HCT116 (cell line): ENCODE results near the gene MEP1B. TPM values are rescaled to one million over a fixed set of nuclear protein-coding genes. Genes with fewer than 3 reads are reported as not detected.

Source experiments
- ATAC-seq: fragments of 200-7000 bp; cut with Tn5 transposase; 2 replicates; pipeline ENCODE4 v1.9.1; 2020; ENCODE audit warnings: mild to moderate bottlenecking, moderate library complexity
- BruUV-seq: library from RNA; stranded (reverse); fragments of 400-500 nt; replicated peaks from 2 replicates; lab custom pipeline; 2021; lab: Mats Ljungman, UMichigan
- CTCF ChIA-PET: fragments of 300-600 bp; sonication (Branson Sonifier 250); formaldehyde crosslinking; loops from one replicate; lab custom pipeline; 2021; ENCODE audit warnings: antibody characterized with exemption; lab: Charles Lee
- POLR2A ChIA-PET: fragments of 300-600, 350-600 bp; sonication (Branson Sonifier 250); formaldehyde crosslinking; loops from one replicate; lab custom pipeline; 2021; ENCODE audit warnings: antibody characterized with exemption; lab: Charles Lee
- RAD21 ChIA-PET, 2 experiments: fragments of 300-600 bp; sonication (Branson Sonifier 250); formaldehyde crosslinking; loops; one replicate each; lab custom pipeline; 2023; ENCODE audit warnings: low total read pairs in 2 of 2; ENCODE audit not compliant: uncharacterized antibody in 2 of 2, unreplicated experiment in 2 of 2, low non-redundant PET in 1 of 2; lab: Charles Lee
- DNase-seq: peaks from one replicate; pipeline ENCODE4 v3.0.0-alpha.2; 2010; ENCODE audit warnings: low read depth, low spot score
- H2AFZ ChIP-seq: fragments of 200-600 bp; shearing (Covaris generic), sonication (generic); 2 replicates; pipeline ENCODE4 v1.6.1; 2017; ENCODE audit warnings: low read depth, mixed run types, mixed read lengths, antibody characterized with exemption, low read length; ENCODE audit not compliant: poor library complexity, severe bottlenecking
- H3K27ac ChIP-seq: 2 replicates; pipeline ENCODE4 v1.5.1; 2012; ENCODE audit warnings: low read depth, low read length
- H3K27me3 ChIP-seq: fragments of 200-600 bp; sonication (generic); 2 replicates; pipeline ENCODE4 v1.6.1; 2016; ENCODE audit warnings: mixed run types, low read length, mixed read lengths; ENCODE audit not compliant: insufficient read depth
- H3K36me3 ChIP-seq, 2 experiments: fragments of 200-500 bp in 1 of 2; fragments of 200-600 bp in 1 of 2; sonication (Bioruptor generic) in 1 of 2; sonication (generic) in 1 of 2; 2 replicates each; pipeline versions ENCODE4 v1.5.1 to v1.6.1; 2014 to 2016; ENCODE audit warnings: low read length in 2 of 2, inconsistent platforms in 1 of 2, mixed read lengths in 1 of 2, mixed run types in 1 of 2; ENCODE audit not compliant: insufficient read depth in 2 of 2, control insufficient read depth in 1 of 2
- H3K4me1 ChIP-seq, 2 experiments: fragments of 200-600 bp in 1 of 2; sonication (generic) in 1 of 2; 2 replicates each; pipeline versions ENCODE4 v1.5.1 to v1.6.1; 2012 to 2017; ENCODE audit warnings: low read length in 2 of 2, inconsistent platforms in 1 of 2, mild to moderate bottlenecking in 1 of 2, mixed read lengths in 1 of 2, mixed run types in 1 of 2, moderate library complexity in 1 of 2; ENCODE audit not compliant: insufficient read depth in 2 of 2, control insufficient read depth in 1 of 2
- H3K4me2 ChIP-seq: fragments of 200-600 bp; sonication (generic); 2 replicates; pipeline ENCODE4 v1.6.1; 2017; ENCODE audit warnings: mixed run types, low read length, mixed read lengths
- H3K4me3 ChIP-seq, 2 experiments: fragments of 200-600 bp in 1 of 2; sonication (generic) in 1 of 2; replicated peaks in 1 of 2; 2 replicates each; pipeline ENCODE4 v1.5.1; 2011 to 2016; ENCODE audit warnings: low read length in 2 of 2, control low read depth in 1 of 2, low read depth in 1 of 2, mild to moderate bottlenecking in 1 of 2, mixed read lengths in 1 of 2, mixed run types in 1 of 2
- H3K79me2 ChIP-seq: fragments of 200-600 bp; sonication (generic); 2 replicates; pipeline ENCODE4 v1.6.1; 2017; ENCODE audit warnings: mild to moderate bottlenecking, mixed run types, low read length, moderate library complexity, mixed read lengths; ENCODE audit not compliant: insufficient read depth
- H3K9ac ChIP-seq: fragments of 200-600 bp; sonication (generic); 2 replicates; pipeline ENCODE4 v1.6.1; 2016; ENCODE audit warnings: low read length, mixed read lengths
- H3K9me2 ChIP-seq: fragments of 200-600 bp; sonication (generic), shearing (Covaris generic); 2 replicates; pipeline ENCODE4 v1.6.1; 2017; ENCODE audit warnings: mixed run types, mild to moderate bottlenecking, moderate library complexity; ENCODE audit not compliant: insufficient read depth
- H3K9me3 ChIP-seq, 2 experiments: fragments of 200-500 bp in 1 of 2; fragments of 200-600 bp in 1 of 2; sonication (Bioruptor generic) in 1 of 2; sonication (generic) in 1 of 2; 2 replicates each; pipeline ENCODE4 v1.6.1; 2014 to 2017; ENCODE audit warnings: low read length in 2 of 2, mixed read lengths in 2 of 2, inconsistent platforms in 1 of 2, low read depth in 1 of 2, mild to moderate bottlenecking in 1 of 2, mixed run types in 1 of 2, moderate library complexity in 1 of 2; ENCODE audit not compliant: control insufficient read depth in 1 of 2, insufficient read depth in 1 of 2
- H4K20me1 ChIP-seq: fragments of 200-600 bp; sonication (generic), shearing (Covaris generic); 2 replicates; pipeline ENCODE4 v1.6.1; 2017; ENCODE audit warnings: mixed run types, mild to moderate bottlenecking, moderate library complexity; ENCODE audit not compliant: insufficient read depth
- CBX3 ChIP-seq: IDR thresholded peaks from 2 replicates; pipeline ENCODE4 v1.6.1; 2012; ENCODE audit warnings: low read depth
- CEBPB ChIP-seq: IDR thresholded peaks from 2 replicates; pipeline ENCODE4 v1.6.1; 2012; ENCODE audit warnings: low read depth
- ELF1 ChIP-seq: IDR thresholded peaks from 2 replicates; pipeline ENCODE4 v1.6.1; 2012; ENCODE audit warnings: low read depth, borderline replicate concordance
- EZH2 ChIP-seq: fragments of 200-600 bp; sonication (generic); IDR thresholded peaks from 2 replicates; pipeline ENCODE4 v1.6.1; 2017; ENCODE audit warnings: antibody characterized with exemption, mixed run types
- EZH2phosphoT487 ChIP-seq: fragments of 200-600 bp; IDR thresholded peaks from 2 replicates; pipeline ENCODE4 v1.6.1; 2018; ENCODE audit warnings: antibody characterized with exemption, borderline replicate concordance
- JUND ChIP-seq: IDR thresholded peaks from 2 replicates; pipeline ENCODE4 v1.6.1; 2012
- POLR2A ChIP-seq: IDR thresholded peaks from 2 replicates; pipeline ENCODE4 v1.7.0; 2011; ENCODE audit warnings: borderline replicate concordance; ENCODE audit not compliant: insufficient read depth, insufficient read length; ENCODE audit errors: extremely low read depth
- RAD21 ChIP-seq: IDR thresholded peaks from 2 replicates; pipeline ENCODE4 v1.6.1; 2012; ENCODE audit warnings: low read depth, mild to moderate bottlenecking
- SIN3A ChIP-seq: IDR thresholded peaks from 2 replicates; pipeline ENCODE4 v1.6.1; 2012; ENCODE audit warnings: low read depth
- SRF ChIP-seq: IDR thresholded peaks from 2 replicates; pipeline ENCODE4 v1.6.1; 2012; ENCODE audit warnings: low read depth
- TCF7L2 ChIP-seq: IDR thresholded peaks from 2 replicates; pipeline ENCODE4 v1.7.0; 2011; ENCODE audit warnings: borderline replicate concordance, inconsistent platforms; ENCODE audit not compliant: insufficient read depth, insufficient read length; ENCODE audit errors: extremely low read depth
- YY1 ChIP-seq: IDR thresholded peaks from 2 replicates; pipeline ENCODE4 v1.6.1; 2011; ENCODE audit warnings: low read length, low read depth, moderate library complexity, mild to moderate bottlenecking; ENCODE audit not compliant: insufficient replicate concordance; ENCODE audit errors: extremely low read depth
- ZFX ChIP-seq: fragments of 450-650 bp; IDR thresholded peaks from 2 replicates; pipeline ENCODE4 v1.6.1; 2017
- intact Hi-C: fragments of 100-400 bp; cut with micrococcal nuclease; formaldehyde crosslinking; loops from 2 replicates; pipeline ENCODE4 v1.10.0; 2022
- total RNA-seq: library from RNA; stranded (reverse); gene quantifications from one replicate; pipeline ENCODE4 v1.2.1, GENCODE V29; 2021; ENCODE audit not compliant: unreplicated experiment
- TF ChIP-seq, protein P1 (sequence below), 3 experiments: fragments of 200-600 bp in 1 of 3; sonication (generic) in 1 of 3; IDR thresholded peaks in 2 of 3; conservative IDR thresholded peaks in 1 of 3; 2 replicates each; pipeline ENCODE4 v1.5.1; 2012 to 2017; ENCODE audit warnings: low read depth in 2 of 3, low read length in 2 of 3, antibody characterized with exemption in 1 of 3, borderline replicate concordance in 1 of 3, control low read depth in 1 of 3, mild to moderate bottlenecking in 1 of 3, mixed read lengths in 1 of 3, mixed run types in 1 of 3, moderate library complexity in 1 of 3; ENCODE audit not compliant: insufficient read depth in 1 of 3
- TF ChIP-seq, protein P2 (sequence below): IDR thresholded peaks from 2 replicates; pipeline ENCODE4 v1.6.1; 2011; ENCODE audit warnings: mild to moderate bottlenecking, low read length, moderate library complexity; ENCODE audit not compliant: insufficient replicate concordance; ENCODE audit errors: extremely low read depth
- TF ChIP-seq, protein P3 (sequence below): IDR thresholded peaks from 2 replicates; pipeline ENCODE4 v1.6.1; 2012
- TF ChIP-seq, protein P4 (sequence below): IDR thresholded peaks from 2 replicates; pipeline ENCODE4 v1.6.1; 2012; ENCODE audit warnings: low read depth

Gene MEP1B
- total RNA-seq, 1 experiment from 2014 or later: not detected

DNA sequence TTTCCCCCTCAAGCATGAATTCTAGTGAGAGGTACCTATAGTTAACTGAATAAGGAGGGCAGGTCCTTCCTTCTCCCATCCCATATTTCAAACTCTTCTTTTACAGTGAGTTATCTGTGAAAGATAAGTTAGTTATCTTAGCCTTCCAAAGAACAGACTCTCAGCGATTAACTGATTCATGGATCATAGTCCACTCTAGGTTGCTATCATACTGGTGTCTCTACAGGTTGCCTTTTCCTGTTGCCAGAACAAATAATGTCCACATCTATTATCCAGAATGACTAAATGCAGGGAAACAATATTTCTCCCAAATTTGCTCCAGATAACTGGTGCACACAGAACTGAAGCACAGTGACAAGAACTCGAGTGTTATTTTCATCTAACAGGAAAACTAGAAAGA, 68.3 kb downstream of the MEP1B start:
- DNase-seq (no peak), ATAC-seq (no peak)
- Histone ChIP-seq H3K4me2 (no peak overlapping the region), H3K4me1 (no peaks in the 10 kb centered on the region), H3K36me3 (no peaks in the 10 kb centered on the region), H3K4me3 (no peak overlapping the region), H4K20me1 (no peaks in the 10 kb centered on the region), H3K79me2 (no peaks in the 10 kb centered on the region), H3K27me3 (0 out of 2 replicates have a peak, but pooled peaks cover 3% of the 10 kb centered on the region), H3K27ac (no peak overlapping the region), H2AFZ (no peak overlapping the region), H3K9me2 (no peaks in the 10 kb centered on the region), H3K9me3 (no peaks in the 10 kb centered on the region), H3K9ac (no peak overlapping the region)
- ChIA-PET POLR2A (no interaction called here), CTCF (interaction anchor here (1.2 kb wide), 1 partner anchor 14 kb away, joined by 4 read pairs; no protein-coding TSS in a partner anchor), RAD21 (no interaction called here)
- no TSS peak for BruUV-seq
- intact Hi-C loops: no loop called here
- TF ChIP-seq ELF1 (no peak), EZH2 (no peak), SRF (no peak), CBX3 (no peak), SIN3A (no peak), TCF7L2 (no peak), JUND (no peak), POLR2A (no peak), RAD21 (no peak), YY1 (no peak), ZFX (no peak), EZH2phosphoT487 (no peak), CEBPB (no peak)
- TF ChIP-seq, protein P1, sequence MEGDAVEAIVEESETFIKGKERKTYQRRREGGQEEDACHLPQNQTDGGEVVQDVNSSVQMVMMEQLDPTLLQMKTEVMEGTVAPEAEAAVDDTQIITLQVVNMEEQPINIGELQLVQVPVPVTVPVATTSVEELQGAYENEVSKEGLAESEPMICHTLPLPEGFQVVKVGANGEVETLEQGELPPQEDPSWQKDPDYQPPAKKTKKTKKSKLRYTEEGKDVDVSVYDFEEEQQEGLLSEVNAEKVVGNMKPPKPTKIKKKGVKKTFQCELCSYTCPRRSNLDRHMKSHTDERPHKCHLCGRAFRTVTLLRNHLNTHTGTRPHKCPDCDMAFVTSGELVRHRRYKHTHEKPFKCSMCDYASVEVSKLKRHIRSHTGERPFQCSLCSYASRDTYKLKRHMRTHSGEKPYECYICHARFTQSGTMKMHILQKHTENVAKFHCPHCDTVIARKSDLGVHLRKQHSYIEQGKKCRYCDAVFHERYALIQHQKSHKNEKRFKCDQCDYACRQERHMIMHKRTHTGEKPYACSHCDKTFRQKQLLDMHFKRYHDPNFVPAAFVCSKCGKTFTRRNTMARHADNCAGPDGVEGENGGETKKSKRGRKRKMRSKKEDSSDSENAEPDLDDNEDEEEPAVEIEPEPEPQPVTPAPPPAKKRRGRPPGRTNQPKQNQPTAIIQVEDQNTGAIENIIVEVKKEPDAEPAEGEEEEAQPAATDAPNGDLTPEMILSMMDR (IDR thresholded peaks at IDR 0.05 in 2 of 3, conservative IDR thresholded peaks at IDR 0.05 in 1 of 3; ENCODE audit: borderline replicate concordance in 1 of 3, insufficient read depth in 1 of 3, low read depth in 2 of 3, low read length in 2 of 3): no peak
- TF ChIP-seq, protein P2, sequence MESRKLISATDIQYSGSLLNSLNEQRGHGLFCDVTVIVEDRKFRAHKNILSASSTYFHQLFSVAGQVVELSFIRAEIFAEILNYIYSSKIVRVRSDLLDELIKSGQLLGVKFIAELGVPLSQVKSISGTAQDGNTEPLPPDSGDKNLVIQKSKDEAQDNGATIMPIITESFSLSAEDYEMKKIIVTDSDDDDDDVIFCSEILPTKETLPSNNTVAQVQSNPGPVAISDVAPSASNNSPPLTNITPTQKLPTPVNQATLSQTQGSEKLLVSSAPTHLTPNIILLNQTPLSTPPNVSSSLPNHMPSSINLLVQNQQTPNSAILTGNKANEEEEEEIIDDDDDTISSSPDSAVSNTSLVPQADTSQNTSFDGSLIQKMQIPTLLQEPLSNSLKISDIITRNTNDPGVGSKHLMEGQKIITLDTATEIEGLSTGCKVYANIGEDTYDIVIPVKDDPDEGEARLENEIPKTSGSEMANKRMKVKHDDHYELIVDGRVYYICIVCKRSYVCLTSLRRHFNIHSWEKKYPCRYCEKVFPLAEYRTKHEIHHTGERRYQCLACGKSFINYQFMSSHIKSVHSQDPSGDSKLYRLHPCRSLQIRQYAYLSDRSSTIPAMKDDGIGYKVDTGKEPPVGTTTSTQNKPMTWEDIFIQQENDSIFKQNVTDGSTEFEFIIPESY: no peak
- TF ChIP-seq, protein P3, sequence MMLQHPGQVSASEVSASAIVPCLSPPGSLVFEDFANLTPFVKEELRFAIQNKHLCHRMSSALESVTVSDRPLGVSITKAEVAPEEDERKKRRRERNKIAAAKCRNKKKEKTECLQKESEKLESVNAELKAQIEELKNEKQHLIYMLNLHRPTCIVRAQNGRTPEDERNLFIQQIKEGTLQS: no peak
- TF ChIP-seq, protein P4, sequence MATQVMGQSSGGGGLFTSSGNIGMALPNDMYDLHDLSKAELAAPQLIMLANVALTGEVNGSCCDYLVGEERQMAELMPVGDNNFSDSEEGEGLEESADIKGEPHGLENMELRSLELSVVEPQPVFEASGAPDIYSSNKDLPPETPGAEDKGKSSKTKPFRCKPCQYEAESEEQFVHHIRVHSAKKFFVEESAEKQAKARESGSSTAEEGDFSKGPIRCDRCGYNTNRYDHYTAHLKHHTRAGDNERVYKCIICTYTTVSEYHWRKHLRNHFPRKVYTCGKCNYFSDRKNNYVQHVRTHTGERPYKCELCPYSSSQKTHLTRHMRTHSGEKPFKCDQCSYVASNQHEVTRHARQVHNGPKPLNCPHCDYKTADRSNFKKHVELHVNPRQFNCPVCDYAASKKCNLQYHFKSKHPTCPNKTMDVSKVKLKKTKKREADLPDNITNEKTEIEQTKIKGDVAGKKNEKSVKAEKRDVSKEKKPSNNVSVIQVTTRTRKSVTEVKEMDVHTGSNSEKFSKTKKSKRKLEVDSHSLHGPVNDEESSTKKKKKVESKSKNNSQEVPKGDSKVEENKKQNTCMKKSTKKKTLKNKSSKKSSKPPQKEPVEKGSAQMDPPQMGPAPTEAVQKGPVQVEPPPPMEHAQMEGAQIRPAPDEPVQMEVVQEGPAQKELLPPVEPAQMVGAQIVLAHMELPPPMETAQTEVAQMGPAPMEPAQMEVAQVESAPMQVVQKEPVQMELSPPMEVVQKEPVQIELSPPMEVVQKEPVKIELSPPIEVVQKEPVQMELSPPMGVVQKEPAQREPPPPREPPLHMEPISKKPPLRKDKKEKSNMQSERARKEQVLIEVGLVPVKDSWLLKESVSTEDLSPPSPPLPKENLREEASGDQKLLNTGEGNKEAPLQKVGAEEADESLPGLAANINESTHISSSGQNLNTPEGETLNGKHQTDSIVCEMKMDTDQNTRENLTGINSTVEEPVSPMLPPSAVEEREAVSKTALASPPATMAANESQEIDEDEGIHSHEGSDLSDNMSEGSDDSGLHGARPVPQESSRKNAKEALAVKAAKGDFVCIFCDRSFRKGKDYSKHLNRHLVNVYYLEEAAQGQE: no peak
- TF ChIP-seq, all 23 proteins: peak for 0
